Activated CD8-positive, alpha-beta memory T cell treated with anti-CD3 and anti-CD28 coated beads for 1 hour (primary cell): Measurements from ENCODE around the gene SSC4D.
"Not testable (repeated sequence)": the region's sequence is repeated elsewhere in the genome, so short reads cannot be mapped to it uniquely, and the experiment has no call there.

ENCODE experiments used
- DNase-seq, 2 donors: peaks; one replicate each; pipeline ENCODE4 v3.0.0-alpha.2; 2020; ENCODE audit warnings: low read depth in 1 of 2; ENCODE audit errors: extremely low read depth in 1 of 2

The SSC4D gene

GRCh38 chr7:76409537-76409936, at the start of gene SSC4D:
SSC4D (minus strand) TSS chr7:76409697; CDS start chr7:76404439, 5,258 bp downstream.
- no peak for DNase-seq

DNA sequence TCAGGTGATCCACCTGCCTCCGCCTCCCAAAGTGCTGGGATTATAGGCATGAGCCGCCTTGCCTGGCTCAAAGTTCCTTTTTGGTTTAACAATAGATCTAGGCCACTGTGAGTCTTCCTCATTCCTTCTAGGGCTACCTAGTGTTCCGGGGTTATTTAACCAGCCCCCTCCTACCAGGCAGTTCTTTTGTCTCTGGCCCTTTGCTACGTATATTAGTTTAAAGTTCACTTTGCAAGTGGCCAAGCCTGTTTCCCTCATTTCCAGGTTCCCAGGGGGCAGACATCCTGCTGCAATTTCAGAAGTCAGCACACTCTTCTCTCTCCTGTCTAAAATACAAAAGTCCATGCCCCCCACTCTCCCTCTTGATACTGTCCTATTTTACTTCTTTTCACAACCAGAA, 49.0 kb upstream of the SSC4D start:
- not testable (repeated sequence) for DNase-seq

DNA sequence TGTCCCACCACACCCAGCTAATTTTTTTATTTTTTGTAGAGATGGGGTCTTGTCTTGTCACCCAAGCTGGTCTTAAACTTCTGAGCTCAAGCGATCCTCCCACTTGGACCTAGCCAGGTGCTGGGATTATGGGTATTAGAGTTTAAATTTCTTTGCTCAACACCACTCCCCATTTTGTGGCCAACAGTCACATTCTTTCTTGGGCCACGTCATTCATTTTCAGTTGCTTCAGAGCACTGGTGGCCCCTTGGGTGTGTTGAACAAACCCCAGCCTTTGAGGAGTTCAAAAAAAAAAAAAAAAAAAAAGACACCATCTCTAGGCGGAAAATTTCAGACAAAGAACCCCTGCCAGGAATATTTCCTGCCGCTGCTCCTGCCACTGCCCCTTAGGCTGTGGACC, 47.5 kb upstream of the SSC4D start:
- DNase-seq = not testable (repeated sequence)

GRCh38 chr7:76445577-76446008, 36.1 kb upstream of the SSC4D start:
- not testable (repeated sequence) for DNase-seq

GRCh38 chr7:76443846-76444245, 34.3 kb upstream of the SSC4D start:
- DNase-seq = not testable (repeated sequence)

DNA sequence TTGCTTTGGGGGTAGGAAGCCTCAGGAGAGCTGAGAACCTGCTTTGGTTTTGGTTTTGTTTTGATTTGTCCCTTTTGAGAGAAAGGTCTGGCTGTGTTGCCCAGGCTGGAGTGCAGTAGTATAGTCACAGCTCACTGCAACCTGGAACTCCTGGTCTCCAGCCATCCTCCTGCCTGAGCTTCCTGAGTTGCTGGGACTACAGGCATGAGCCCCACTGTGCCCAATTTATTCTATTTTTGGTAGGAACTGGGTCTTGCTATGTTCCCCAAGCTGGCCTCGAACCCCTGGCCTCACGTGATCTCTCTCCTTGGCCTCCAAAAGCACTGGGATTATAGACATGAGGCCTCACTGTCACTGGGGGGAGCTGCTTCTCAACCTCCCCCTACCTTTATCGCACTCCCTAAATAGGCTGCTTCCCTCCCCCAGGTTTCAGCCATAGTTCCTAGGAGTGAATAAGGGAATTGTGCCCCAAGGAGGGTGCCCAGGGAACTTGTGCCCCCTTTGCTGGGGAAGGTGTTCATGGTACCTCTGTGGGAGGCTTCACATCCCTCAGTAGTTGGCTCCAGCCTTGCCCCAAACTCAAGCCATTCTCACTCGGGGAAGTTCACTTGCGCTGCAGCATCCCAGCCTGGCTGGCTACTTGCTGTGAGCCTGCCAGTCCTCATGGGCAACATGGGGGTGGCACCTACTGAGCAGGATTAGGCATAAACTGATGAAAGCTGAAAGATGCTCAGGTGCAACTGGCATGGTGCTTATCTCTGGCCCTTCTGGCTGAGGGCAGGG, 33.4 kb upstream of the SSC4D start:
- DNase-seq = not testable (repeated sequence)

GRCh38 chr7:76441792-76442191, 32.3 kb upstream of the SSC4D start:
- DNase-seq = not testable (repeated sequence)

- DNase-seq = not testable (repeated sequence)
These were observed 30.9 kb upstream of the SSC4D start for GRCh38 chr7:76440404-76440803.

DNA sequence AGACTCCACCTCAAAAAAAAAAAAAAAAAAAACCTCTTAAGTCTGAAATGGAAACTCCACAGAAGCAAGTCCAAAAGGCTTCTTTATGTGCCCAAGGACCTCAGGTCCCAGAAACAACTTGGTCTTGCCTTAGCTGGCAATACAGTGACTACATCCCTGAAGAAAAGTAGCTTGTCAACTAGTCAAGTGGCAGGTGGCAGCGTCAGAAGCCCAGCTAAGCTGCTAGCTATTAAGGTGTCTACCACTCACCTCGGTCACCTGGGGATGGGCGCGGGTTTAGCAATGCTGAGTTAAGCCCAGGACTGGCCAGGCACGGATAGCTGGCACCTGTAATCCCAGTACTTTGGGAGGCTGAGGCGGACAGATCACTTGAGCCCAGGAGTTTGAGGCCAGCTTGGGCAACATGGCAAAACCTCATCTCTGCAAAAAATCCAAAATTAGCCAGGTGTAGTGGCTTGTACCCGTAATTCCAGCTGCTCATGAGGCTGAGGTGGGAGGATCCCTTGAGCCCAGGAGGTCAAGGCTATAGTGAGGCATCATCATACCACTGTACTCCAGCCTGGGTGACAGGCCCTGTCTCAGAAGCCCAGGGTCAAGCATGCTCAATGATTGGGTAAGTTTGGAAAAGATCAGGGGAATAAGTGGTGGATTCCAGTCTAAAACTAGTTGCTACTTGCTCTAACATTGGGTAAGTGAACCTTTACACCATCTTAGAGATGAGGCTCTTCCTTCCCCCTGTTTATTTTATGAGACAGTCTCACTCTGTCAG, 29.8 kb upstream of the SSC4D start:
- DNase-seq = not testable (repeated sequence)

GRCh38 chr7:76437873-76438272, 28.4 kb upstream of the SSC4D start:
- peak in 1 of 2 donors; percentile 16 for DNase-seq

DNA sequence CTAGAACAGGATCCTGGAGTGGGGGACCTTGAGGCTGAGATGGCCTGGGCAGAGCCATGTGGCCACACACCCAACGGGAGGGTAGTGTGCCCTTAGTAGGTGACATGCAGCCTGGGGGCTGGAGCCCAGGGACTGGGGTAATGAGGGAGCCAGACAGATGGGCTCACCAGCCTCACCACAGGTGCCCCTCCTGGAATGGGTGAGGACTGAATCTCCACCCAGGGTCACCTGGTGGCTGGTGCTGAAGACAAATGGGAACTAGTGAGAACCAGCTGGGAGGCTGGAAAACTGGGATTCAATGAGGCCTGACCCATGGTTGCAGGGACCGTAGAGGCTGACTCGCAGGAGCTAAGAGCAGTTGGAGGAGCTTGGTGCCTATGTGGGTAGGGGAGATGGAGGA, 21.3 kb upstream of the SSC4D start:
- DNase-seq = no peak

- DNase-seq = no peak
These were observed 20.7 kb upstream of the SSC4D start for GRCh38 chr7:76430211-76430610.

- DNase-seq = no peak
These were observed 19.6 kb upstream of the SSC4D start for GRCh38 chr7:76428868-76429805.

- DNase-seq = no peak
These were observed 18.8 kb upstream of the SSC4D start for GRCh38 chr7:76428149-76428823.

GRCh38 chr7:76427635-76428034, 18.1 kb upstream of the SSC4D start:
- no peak for DNase-seq

DNA sequence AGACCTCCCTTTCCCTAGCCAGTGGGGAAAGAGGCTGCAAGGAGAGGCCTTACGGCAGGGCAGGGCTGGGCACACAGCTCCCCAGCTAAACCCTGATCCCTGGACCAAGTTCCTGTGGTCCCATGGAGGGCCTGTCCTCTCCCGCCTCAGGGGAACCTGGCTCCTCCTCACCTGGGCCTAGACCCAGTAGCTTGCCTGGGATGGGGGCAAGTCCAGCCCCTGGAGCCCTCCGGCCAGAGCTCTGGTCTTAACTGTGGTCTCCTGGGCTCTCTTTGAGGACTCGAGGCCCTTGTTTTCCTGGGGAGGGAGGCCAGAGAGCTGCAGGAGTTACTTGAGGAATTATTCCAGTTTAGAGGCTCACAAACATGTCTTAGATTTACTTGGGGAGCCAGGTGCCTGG, 16.7 kb upstream of the SSC4D start:
- DNase-seq = no peak

GRCh38 chr7:76425558-76425957, 16.1 kb upstream of the SSC4D start:
- not testable (repeated sequence) for DNase-seq

- no peak for DNase-seq
These were observed 15.7 kb upstream of the SSC4D start for GRCh38 chr7:76425156-76425555.

DNA sequence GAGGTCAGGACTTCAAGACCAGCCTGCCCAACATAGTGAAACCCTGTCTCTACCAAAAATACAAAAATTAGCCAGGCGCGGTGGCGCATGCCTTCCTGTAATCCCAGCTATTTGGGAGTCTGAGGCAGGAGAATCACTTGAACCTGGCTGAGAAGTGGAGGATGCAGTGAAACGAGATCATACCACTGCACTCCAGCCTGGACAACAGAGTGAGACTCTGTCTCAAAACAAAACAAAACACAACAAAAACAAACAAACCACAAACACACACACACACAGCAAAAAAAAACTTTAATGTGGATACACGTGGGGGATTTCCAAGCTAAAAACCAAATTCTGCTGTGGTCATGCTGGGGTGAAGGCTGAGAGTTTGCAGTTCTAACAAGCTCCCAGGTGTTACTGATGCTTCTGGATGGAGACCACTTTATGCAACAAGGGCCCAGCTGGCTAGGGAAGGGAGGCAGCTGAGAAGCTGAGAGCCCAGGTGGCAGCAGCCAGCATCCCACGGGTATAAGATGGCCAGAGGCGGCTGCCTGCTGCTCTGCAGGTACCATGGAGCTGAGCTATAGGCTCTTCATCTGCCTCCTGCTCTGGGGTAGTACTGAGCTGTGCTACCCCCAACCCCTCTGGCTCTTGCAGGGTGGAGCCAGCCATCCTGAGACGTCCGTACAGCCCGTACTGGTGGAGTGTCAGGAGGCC, 15.1 kb upstream of the SSC4D start, which contains the start of gene ZP3:
TSS of gene ZP3 (plus strand) at position 538 of the 699 bp plus-strand sequence. CDS start at position 553, 15 bp downstream.
- DNase-seq = no peak
